ENCODE data around the gene CRLF1.

DNA sequence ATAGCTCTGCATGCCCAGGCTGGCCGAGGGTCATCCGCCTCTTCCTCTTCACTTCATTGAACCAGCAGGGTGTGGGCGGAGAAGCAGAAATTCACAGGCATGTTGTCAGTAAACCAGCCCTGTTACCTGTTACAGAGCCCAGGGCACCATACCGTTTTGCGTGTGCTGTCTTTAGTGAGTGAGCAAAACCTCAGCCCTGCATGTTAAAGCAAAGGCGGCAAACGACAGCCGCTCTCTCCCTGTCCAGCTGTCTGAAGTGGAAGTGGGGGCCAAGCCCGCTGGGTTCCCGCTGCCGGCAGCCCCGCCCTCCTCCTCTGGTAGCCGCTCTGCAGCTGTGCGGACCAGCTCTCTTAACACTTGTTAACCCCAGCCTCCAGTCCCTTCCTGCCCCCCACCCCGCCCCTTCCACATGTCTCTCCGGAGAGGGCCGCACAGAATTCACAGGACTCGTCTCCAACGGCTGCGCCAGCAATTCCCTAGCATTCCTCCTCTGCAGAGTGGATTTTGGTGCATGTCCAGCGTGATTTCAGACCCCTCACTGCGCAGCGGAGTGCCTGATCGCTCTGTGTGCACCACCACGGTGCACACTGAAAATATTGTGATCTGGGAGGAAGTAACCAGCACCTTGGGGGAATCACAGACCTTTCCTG is 42.9 kb upstream of the CRLF1 start:
- TF ChIP-seq, protein P1, sequence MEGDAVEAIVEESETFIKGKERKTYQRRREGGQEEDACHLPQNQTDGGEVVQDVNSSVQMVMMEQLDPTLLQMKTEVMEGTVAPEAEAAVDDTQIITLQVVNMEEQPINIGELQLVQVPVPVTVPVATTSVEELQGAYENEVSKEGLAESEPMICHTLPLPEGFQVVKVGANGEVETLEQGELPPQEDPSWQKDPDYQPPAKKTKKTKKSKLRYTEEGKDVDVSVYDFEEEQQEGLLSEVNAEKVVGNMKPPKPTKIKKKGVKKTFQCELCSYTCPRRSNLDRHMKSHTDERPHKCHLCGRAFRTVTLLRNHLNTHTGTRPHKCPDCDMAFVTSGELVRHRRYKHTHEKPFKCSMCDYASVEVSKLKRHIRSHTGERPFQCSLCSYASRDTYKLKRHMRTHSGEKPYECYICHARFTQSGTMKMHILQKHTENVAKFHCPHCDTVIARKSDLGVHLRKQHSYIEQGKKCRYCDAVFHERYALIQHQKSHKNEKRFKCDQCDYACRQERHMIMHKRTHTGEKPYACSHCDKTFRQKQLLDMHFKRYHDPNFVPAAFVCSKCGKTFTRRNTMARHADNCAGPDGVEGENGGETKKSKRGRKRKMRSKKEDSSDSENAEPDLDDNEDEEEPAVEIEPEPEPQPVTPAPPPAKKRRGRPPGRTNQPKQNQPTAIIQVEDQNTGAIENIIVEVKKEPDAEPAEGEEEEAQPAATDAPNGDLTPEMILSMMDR (IDR thresholded peaks at IDR 0.05; ENCODE audit: low read depth, low read length), result no peak
- no peak for TF ChIP-seq EZH2phosphoT487 (IDR thresholded peaks at IDR 0.05; ENCODE audit: low read depth)

All from OCI-LY3 (cell line).